HG03342 (cell line): ENCODE results near the gene ILKAP.

Source experiments
- ATAC-seq: cut with Tn5 transposase; IDR thresholded peaks from one replicate; pipeline ENCODE4 v1.9.1; 2021; ENCODE audit warnings: mild to moderate bottlenecking, moderate library complexity; ENCODE audit not compliant: unreplicated experiment

ILKAP gene

DNA sequence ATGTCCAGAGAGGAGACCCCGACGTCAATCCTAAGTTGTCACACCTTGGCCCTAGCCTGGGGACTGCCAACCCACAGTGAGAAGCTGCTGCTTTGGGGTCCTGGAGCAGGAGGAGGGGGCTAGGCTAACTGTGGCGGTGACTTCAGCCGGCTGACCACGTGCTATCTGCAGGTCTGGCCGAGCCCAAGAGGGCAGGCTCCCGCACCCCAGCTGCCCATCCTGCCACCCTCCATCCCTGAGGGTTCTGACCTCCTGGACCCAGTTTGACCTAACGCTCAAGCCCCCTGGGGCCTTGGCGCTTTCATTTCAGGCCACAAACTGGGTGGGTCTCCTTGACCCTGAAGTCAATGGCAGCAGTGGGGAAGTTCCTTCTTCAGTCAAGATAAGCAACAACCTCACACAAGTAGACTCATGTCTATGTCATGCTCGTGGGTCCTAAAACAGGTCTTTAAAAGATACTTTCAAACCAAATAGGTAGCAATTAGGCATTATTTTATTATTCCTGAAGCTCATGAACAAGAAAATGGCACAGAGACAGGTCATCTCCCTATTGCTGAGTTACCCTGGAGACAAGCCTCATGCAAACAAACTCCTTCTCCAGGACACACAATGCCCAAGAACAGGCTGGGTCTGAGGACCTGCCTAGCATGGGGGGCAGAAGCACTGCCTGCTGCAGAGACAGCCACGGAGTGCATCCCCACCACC, 34.1 kb upstream of the ILKAP start:
- no peak for ATAC-seq

DNA sequence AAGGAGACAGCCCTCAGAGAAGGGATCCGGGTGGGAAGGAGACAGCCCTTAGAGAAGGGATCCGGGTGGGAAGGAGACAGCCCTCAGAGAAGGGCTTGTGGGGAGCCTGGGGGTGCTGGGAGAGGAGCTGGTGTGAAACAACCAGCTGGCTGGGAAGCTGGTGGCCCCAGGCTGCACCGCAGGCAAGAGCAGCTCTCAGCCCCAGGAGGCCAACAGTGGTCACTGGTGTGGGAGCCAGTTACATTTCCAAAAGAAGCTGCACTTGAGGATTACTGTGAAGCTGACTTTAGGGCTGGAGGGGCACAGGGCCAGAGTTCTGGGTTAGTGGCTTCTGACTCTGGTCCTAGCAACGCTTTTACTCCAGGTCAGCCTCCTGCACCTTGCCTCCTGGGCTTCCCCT, 33.1 kb upstream of the ILKAP start:
- ATAC-seq: no peak

DNA sequence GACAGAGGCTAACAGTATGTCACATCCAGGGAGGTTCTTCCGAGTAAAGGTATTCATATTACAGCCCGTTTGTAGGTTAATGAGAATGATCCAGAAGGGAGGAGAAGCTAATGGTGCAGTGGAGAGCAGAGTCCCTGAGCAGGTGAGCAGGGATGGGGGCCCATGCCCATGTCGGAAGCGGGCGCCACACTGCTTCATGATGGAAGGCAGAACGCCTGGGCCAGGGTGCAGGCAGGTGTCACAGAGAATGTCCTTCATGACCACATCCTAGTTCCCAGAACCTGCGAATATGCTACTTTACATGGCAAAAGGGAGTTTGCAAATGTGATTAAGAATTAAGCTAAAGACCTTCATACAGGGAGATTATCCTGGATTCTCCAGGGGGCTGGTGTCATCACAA, 32.4 kb upstream of the ILKAP start:
- ATAC-seq: no peak

DNA sequence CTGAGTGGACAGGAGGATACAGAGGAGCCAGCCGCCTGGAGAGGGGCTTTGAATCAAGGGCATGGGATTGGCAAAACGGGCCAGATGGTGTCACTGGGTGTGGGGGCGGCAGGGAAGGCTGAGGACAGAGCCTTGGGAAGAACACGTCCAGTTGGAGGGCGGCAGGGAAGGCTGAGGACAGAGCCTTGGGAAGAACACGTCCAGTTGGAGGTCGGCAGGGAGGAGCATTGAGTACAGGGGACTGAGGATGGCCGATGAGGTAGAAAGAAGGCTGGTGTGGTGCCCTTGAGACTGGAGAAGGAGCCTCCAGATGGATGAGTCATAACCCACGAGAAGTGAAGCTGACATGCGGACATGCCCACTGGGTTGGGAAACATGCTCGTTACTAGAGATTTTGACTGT, 31.8 kb upstream of the ILKAP start:
- ATAC-seq: no peak

DNA sequence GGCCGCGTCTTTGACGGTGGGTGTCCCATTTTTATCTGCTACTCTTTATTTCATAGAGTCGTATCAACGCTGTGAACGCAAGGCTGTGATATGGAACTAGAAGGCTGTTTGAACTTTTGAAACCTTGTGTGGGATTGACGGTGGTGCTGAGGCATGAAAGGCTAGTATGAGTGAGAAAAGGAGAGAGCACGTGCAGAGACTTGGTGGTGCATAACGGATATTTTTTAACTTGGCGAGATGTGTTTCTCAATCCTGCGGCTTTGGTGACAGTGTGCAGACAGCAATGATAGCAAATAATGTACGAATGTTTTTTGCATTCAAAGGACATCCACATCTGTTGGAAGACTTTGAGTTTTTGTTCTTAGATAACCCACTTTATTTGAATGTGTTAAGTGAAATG, 30.1 kb upstream of the ILKAP start:
- ATAC-seq: no peak

DNA sequence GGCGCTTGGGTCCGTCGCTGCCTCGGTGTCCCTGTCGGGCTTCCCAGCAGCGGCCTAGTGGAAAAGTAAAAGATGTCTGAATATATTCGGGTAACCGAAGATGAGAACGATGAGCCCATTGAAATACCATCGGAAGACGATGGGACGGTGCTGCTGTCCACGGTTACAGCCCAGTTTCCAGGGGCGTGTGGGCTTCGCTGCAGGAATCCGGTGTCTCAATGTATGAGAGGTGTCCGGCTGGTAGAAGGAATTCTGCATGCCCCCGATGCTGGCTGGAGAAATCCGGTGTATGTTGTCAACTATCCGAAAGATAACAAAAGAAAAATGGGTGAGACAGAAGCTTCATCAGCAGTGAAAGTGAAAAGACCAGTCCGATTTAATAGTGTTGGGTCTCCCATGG, 28.3 kb upstream of the ILKAP start:
- ATAC-seq: no peak

DNA sequence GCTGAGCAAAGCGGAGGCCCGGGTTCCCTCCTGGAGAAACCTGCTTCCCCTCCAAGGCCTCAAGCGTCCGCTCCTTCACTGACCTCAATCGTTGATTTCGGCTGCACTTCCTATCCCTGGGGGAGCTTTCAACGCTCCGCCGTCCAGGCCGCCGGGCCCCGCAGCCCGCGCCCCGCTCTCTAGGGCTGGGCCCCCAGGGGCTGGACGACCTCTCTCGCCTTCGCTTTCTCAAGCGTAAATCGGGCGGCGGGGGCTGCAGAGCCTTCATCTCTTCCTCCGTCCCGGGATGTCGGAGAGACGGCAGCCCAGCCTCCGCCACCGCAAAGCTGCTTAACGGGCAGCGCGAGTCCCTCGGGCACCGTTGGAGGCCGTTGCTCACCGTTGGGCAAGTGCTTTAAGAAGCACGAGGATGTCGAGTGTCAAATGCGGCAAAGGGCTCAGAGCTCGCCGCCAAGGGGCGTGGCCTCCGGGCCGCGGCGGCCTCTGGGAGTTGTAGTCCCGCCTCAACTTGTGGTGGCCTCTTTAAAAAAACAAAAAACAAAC, 27.8 kb upstream of the ILKAP start:
- ATAC-seq: peak; percentile 55

DNA sequence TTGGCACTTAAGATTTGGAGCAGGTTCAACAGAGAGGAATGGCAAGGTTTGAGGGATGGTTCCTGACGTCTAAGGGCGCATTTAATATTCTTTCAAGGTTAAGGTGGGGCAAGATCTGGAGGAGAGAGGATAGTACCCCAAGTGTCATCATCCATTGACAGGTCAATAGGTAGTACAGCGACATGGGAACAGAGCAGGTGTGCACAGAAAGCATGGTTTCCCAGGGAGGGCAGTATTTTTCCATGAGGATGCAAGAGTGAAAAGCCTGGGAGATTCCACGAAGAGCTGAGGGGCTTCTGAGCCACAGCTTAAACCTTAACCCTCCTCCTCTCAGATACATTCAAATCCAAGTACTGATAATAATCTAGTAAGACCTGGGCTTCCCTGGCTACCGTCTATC, 27.2 kb upstream of the ILKAP start:
- no peak for ATAC-seq

DNA sequence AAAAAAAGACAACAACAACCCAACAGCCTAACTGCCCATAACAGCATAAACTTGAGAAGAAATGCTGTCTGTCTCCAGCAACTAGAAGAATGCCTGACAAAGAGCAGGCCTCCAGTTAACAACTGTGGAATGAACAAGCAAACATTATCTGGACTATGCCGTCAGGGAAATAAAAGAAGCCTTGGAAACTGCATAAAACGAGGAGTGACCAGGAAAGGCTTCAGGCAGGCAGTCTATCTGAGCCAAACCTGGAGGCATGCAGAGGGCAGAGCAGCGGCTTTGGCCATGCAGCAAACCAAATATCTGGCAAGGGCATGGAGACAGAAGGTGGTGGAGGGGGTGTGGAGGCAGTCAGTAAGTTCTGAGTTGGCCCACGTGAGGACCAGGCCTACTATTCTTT, 25.2 kb upstream of the ILKAP start:
- ATAC-seq: no peak

DNA sequence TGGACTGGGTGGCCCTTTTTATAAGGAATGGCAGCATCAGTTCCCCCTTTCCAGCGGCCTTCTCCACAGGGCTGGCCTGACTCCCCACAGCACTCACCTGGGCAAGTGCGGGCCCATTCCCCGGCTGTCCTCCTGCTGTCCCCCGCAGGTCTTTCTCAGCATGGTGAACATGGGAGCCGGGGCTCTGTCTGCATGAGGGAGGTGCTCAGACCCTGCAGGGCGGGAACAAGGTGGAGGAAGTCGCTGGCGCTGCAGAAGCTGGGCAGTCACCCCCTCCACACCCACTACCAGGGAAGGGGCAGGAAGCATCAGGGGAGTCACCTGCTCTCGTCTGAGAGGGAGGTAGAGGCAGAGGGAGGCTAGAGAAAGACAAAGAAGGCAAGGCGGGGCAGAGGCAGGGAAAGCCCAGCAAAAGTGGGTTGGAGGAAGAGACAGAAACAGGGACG, 24.1 kb upstream of the ILKAP start:
- ATAC-seq: no peak

DNA sequence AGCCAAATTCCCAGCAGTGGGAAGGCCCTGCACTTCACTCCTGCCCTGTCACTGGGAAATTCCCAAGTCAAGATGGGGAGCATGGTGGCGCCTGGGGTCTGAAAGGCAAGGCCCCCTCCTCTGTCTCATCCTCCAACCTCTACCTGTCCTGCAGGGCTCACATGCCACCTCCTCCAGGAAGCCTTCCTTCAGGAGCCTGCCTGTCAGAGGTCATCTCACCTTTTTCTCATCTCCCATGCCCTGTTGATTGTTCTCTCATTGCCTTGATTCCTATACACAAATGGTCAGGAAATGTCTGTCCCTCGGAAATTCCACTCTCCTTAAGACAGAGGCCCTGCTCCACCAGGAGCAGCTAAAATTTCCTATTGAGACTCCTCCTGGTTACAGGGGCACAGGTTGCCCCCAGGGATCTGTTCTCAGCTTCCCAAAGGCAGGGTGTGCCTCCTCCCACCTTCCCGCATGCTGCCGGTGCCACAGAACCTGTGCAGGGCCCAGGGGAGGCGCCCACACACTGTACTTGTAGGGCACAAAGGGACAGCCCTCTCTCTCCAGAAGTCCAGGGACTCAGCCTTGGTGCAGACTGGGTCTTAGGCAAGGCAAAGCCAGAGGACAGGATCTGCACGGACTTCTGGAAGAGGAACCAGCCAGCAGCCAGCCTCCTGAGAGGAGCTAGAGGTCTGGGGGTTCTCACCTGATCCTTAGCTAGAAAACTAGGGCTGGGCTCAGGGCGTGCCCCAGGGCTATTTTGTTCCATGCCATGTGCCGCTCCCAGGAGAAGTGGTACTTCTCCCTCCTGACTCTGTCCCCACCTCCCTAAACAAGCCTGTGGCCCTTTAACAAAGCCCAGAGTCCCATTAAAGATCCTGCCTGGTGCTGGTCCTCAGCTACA, 23.4 kb upstream of the ILKAP start:
- ATAC-seq: no peak

DNA sequence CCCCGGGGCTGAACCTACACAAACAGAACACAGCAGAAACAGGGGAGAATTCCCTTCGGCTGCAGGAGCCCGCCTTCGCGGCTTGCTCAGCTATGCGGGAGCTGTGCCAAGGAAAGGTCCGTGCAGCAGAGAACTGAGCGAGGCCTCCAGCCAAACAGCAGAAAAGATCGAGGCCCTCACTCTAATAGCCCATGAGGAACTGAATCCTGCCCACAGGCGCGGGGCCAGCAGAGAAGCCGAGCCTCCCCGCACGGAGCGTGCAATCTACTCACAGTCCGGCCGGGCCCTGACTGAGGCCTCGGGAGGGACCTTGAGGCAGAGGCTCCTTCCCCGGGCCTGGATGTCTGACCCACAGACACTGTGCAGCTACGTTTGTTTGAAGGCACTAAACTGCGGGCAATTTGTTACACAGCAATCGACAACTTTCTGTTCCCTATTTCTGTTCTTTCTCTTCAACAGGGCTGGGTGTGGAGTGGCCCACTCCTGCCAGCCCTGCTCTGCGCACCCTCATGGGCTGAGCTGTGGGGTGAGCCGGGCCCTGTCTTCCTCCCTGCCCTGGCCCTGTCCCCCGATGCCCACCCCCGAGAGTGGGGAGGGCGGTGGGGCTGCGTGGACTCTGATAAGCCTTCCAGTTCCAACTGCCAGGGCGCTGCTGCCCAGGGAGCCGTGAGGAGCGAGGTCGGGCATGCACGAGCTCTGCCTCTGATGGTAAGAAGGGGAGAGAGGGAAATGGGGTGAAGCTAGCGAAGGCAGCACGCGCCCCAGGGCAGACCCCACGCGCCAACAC, 22.6 kb upstream of the ILKAP start:
- ATAC-seq: no peak

DNA sequence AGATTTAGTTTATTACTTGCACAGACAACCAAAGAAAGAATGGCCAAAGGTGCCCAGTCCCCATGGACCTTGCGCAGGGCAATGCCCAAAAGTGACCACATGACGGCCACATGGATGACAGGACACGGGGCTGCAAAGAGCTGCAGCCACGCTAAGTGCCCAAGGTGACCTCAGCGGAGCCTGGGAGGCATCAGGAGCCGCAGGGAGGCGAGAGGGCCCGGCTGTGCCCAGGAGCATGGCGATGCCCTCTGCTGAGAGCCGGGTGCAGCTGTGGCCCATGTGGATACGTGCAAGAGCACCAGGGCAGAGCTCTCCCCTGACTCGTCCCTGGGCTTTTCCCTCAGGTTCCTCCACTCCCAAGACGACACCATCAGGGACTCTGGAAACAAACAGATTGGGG, 21.6 kb upstream of the ILKAP start:
- ATAC-seq: no peak

DNA sequence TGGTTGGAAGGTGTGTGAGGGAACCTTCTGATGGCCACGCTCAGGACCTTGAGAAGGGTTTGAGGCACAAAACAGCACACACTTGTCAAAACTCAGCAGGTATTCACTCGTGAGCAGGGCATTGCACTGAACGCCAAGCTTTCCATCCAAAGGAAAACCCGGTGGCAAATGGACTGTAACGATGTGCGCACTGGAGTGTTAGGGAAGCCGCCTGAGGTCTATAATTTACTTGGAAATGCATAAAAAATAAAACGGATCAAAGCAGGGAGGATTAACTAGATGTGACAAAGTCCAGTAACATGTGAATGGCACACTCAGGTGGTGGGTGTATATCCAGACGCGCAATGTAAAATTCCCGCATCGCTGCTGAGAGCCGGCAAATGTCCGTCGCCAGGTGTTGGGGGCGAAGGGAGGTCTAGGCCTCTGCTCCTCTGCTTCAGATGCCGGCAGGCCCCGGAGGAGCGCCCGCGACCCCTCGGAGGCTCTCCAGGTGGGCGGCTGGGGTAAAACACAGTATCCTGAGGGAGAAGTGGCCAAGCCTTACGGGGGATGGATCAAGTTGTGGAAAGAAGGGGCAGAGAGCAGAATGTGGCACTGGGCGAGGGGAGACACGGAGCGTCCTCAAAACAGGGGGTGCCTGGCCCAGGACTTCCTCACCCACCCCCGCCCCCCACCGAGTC, 21.0 kb upstream of the ILKAP start:
- no peak for ATAC-seq

DNA sequence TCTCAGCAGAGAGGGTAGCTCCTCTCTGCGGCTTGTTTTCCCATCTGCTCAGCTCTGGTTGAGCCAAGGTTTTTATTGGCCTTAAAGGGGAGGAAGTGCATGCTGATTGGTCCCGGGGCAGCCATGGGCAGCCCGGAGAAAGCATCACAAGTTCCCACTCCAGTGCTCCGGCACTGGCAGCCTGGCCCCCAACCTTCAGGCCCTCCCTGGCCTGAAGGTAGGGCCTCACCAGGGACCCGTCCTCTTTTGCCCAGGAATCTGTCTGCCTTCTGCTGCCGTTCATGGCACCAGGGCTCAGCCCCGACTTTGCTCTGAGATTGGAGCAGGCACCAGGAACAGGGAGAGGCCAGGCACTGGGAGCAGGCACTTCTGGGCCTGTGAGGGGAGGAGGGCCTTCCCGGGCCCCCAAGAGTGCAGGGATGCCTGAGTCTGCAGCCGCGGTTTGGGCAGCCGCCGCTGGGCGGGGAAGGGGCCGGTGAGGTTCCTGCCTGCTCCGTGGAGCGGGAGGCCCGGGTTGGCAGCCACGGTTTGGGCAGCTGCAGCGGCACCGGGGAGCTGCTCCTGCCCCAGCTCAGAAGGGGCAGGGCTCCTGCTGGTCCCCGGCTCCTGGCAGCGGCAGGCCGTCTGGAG, 17.5 kb upstream of the ILKAP start:
- ATAC-seq: no peak

DNA sequence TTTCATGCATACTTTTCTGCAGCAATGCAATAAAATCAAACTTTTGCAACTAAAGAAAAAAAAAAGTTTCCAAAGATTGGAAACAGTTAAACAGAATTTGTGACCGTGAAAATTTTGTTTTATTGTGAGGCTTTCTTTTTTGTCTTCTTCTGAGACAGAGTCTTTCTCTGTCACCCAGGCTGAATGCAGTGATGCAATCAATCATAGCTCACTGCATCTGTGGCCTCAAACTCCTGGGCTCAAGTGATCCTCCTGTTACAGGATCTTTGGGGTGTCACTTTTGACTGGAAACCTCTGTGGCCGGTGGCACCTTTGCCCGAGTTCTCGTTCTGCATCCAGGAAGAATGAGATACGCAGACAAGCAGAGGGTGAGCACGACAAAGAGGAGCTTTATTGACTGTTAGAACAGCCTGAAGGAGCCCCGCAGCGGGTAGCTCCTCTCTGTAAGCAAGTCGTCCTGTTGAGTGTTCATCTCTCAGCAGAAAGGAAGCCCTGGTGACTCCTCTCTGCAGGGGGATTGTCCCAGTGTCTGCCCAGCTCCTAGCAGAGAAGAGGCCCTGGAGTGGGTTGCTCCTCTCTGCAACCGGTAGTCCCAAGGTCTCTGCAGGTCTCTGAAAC, 16.9 kb upstream of the ILKAP start:
- no peak for ATAC-seq

DNA sequence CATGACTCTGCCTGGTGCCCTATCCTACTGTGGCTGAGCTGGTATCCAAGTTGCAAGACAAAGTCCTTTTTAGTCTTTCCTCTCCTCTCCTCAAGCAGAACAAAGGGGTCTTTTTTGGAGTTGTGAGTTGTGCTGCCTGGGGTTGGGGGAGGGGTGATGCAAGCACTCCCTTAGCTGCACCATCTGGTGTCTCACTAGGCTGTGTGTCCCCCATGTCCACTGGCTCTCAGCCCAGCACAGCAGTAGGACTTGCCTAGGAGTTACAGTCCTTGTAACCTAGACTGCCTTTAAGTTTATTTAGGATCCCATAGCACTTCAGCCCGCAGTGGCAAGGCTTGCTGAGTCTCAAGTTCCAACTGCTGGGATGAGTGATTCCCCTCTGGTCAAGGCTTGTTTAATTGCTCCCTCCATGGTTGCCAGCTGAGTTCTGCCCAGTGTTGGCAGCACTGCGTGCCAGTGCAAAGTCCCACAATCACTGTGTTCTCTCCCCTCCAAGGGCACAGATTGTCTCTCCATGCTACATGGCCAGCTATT, 13.2 kb upstream of the ILKAP start:
- ATAC-seq: no peak

DNA sequence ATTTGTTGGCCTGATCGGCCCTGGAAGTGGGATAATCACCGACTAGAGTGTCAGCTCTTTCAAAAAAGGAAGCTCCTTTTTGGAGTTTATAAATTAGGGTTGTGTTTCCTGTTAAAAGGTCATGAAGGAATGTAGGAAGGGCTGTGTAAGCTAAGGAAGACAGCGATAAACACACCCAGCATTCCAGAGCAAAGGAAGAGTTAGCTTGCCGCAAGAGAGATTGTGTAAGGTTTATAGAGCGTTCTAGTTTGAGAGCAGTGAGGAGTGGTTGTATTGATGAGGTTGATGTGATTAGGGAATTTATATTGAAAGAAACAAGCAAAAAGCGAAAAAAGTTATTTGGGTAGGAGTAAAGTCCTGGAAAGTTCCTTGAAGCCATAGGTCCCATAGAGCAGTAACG, 3.5 kb upstream of the ILKAP start:
- no peak for ATAC-seq

DNA sequence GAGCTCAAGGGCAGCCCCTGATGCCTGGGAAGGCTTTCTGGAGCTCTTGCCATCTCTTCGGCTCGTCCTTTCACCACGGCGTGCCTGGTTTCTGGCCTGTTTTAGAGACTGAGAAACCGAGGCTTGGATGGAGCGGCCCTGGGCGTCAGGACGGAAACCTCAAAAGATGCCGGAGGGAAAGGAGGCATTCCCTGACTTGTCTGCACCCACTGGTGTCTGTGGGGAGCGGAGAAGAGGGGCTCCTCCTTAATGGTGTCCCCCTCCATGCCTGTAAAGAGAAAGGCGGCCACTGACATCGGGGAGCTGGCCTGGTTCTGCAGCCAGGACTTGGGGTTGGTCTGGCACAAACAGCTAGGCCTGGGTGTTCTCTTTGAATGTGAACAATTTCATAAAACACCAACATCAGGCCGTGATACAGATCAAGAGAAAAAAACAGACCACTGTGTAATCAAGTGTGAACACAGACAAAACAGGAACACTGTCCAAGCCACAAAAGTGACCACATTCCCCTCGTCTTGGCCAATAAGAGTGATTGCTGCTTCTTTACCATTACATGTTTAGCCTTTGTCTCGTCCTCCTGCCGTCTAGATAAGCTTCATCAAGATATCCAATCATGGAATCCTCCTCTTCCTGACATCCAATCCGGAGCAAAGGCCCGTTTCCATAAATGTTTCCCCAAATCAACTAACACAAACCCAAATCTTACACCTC, 633 bp upstream of the ILKAP start:
- ATAC-seq: no peak
